Rectal smooth muscle tissue (tissue), 1 donor: ENCODE data around the gene APBB2.

Experiments used
- H3K27ac ChIP-seq: one replicate; pipeline ENCODE4 v1.7.0; 2013; ENCODE audit warnings: low read depth, low read length, inconsistent platforms
- H3K27me3 ChIP-seq: one replicate; pipeline ENCODE4 v1.7.0; 2013; ENCODE audit warnings: low read length; ENCODE audit not compliant: control insufficient read depth, insufficient read depth
- H3K36me3 ChIP-seq: one replicate; pipeline ENCODE4 v1.7.0; 2013; ENCODE audit warnings: low read length; ENCODE audit not compliant: control insufficient read depth, insufficient read depth
- H3K4me1 ChIP-seq: one replicate; pipeline ENCODE4 v1.7.0; 2013; ENCODE audit warnings: low read length; ENCODE audit not compliant: control insufficient read depth, insufficient read depth
- H3K4me3 ChIP-seq: one replicate; pipeline ENCODE4 v1.7.0; 2013; ENCODE audit warnings: low read length
- H3K9ac ChIP-seq: one replicate; pipeline ENCODE4 v1.7.0; 2013; ENCODE audit warnings: low read length

The APBB2 gene

DNA sequence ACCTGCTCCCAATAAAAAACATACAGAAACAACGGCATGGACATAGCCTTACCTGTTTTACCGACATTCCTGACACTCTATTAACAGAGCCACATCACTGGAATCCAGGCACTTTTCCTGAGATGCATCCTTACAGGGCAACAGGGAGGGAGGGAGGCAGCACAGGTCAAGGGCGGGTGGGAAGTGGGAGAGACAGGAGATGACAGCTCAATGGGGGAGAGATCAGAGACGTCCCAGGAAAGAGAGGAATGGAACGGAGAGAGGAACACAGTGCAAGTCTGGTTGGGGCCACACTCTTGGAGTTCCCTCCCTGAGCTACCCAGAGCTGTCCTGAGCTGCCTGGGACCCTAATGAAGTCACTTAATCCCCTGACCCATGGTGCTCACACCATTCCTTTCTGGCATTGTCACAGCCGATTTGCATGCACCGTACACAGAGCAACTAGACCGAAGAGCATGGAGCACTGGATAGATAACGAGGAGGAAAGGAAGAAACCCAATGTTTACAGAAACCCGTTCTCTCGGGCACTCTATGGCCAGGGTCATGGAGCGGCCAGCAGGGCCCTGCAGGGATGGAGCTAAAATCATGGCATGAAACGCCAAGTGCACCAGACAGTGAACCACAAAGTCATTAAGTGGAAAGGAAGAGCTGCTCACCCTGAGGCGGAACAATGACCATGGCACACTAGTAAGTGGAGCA is 371.5 kb downstream of the APBB2 start:
- Histone ChIP-seq H3K27me3 (no peaks in the 10 kb centered on the region), H3K27ac (no peak overlapping the region), H3K4me1 (no peaks in the 10 kb centered on the region), H3K36me3 (no peaks in the 10 kb centered on the region), H3K4me3 (no peak overlapping the region), H3K9ac (no peak overlapping the region)

DNA sequence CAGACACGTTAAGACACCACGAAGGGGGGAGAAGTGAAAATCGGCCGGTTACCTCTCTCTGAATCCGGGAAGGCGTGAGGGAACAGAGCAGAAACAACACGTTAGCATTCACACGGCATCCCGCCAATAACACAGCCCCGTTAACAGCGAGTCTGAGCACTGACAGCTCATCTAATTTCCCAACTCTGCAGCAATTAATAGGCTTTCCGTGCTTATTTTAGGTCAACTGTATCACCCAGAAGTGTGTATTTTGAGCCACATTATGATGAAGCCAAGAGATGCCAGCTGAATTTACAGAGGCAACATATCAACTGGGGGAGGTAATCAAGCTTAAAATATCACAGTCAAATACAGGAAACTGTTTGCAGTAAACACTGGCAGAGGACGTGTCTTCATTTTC is 372.0 kb downstream of the APBB2 start:
- no peak overlapping the region for H3K9ac ChIP-seq
- no peaks in the 10 kb centered on the region for H3K36me3 ChIP-seq
- H3K27me3 ChIP-seq = no peaks in the 10 kb centered on the region
- no peak overlapping the region for H3K27ac ChIP-seq
- H3K4me3 ChIP-seq = no peak overlapping the region
- H3K4me1 ChIP-seq = peaks cover 3% of the 10 kb centered on the region

DNA sequence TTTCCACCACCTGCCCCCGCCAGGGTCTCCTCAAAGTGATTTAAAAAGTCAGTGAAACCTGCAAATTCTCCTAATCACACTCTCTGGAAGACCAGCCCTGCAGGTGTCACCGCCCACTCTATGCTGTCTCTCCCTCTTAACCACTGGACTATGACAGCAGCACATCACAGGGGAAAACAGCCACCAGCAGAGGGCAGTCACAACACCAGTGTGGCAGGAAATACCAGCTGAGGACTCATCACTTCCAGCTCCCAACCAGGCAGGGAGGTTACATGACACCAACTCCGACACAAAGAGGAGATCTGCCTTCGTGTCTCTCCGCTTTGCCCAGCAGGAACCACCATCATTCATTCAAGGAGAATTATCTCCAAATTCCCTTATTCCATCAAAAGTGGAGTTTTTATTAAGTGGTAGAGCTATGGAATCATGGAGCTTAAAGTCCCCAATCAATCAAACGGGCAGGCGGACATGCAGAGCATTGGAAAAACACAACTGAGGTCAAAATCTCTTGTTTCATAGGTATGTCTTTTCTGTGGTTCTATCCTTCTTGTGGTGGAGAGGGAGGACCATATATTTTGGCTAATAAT is 373.3 kb downstream of the APBB2 start:
- no peak overlapping the region for H3K9ac ChIP-seq
- peaks cover 5% of the 10 kb centered on the region for H3K4me1 ChIP-seq
- H3K27ac ChIP-seq = no peak overlapping the region
- no peak overlapping the region for H3K4me3 ChIP-seq
- H3K36me3 ChIP-seq = no peaks in the 10 kb centered on the region
- H3K27me3 ChIP-seq = no peaks in the 10 kb centered on the region

- Histone ChIP-seq H3K27ac (no peak overlapping the region), H3K27me3 (no peaks in the 10 kb centered on the region)
These were observed 373.9 kb downstream of the APBB2 start for GRCh38 chr4:40840255-40840984.

DNA sequence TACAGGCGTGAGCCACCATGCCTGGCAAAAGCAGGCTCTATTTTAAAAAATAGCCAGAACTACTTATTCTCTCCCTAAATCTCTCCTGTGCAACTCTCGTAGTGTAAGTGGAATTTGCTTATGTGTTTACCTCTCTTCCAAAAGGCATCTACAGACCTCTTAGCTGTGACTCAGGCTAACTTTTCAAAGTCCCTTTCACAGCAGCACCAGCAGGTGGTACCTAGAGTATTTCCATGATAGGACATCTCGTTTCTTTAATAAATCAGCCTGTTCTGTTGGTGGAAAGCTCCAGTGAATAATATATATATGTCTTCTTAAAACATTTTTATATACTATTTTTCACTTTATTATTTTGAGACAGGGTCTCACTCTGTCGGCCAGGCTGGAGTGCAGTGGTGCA is 375.6 kb downstream of the APBB2 start:
- Histone ChIP-seq H3K27ac (no peak overlapping the region), H3K36me3 (no peaks in the 10 kb centered on the region), H3K27me3 (no peaks in the 10 kb centered on the region), H3K4me1 (peaks cover 5% of the 10 kb centered on the region), H3K4me3 (no peak overlapping the region), H3K9ac (no peak overlapping the region)

More at GRCh38 chr4:40840255-40840984, 373.9 kb downstream of the APBB2 start:
- Histone ChIP-seq H3K4me1 (peaks cover 5% of the 10 kb centered on the region), H3K36me3 (no peaks in the 10 kb centered on the region), H3K9ac (no peak overlapping the region), H3K4me3 (no peak overlapping the region)

- Histone ChIP-seq H3K27ac (peak overlapping the region; percentile 55), H3K4me3 (no peak overlapping the region), H3K9ac (no peak overlapping the region), H3K27me3 (no peaks in the 10 kb centered on the region), H3K4me1 (peaks cover 5% of the 10 kb centered on the region), H3K36me3 (no peaks in the 10 kb centered on the region)
These were observed 377.1 kb downstream of the APBB2 start for GRCh38 chr4:40837094-40837870.

DNA sequence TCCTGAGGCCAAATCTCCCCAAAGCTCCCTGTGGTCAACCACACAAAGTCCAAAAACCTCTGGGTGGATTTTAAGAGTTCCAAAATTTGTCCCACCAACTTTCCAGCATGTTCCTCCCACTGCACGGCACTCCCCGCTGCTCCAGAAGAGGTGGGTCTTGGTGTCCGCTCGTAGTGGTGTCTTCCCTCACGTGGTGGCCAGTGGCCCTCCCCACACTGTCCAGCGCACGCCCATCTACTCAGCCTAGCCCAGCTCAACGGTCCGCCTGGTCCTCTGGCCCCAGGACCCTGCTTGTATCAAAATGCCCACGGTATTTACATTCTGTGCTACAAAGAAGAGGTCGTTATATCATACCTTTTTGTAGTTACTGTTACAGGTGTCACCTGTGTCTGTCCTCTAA is 381.1 kb downstream of the APBB2 start:
- H3K27me3 ChIP-seq = no peaks in the 10 kb centered on the region
- H3K4me1 ChIP-seq = peaks cover 5% of the 10 kb centered on the region
- H3K4me3 ChIP-seq = no peak overlapping the region
- H3K36me3 ChIP-seq = no peaks in the 10 kb centered on the region
- H3K27ac ChIP-seq = no peak overlapping the region
- H3K9ac ChIP-seq = no peak overlapping the region

DNA sequence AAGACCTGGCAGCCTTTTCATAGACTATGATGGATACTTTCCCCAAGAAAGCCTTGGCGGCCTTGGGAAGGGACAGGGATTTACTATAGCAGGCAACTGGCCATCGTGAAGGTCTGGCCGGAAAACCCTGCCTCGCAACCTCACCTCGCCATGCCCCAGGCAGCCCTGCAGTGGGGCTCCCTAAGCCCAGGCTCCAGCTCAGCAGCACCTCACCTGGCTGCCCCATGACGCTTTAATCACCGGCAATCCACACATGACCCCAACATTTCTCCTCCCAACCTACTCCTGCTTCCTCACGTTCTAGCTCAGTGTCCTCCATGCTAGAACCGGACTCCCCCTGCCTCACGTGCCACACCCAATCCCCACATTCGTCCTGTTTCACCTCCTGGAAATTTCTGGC is 382.2 kb downstream of the APBB2 start:
- Histone ChIP-seq H3K27ac (no peak overlapping the region), H3K4me1 (peaks cover under 1% of the 10 kb centered on the region), H3K36me3 (no peaks in the 10 kb centered on the region), H3K4me3 (no peak overlapping the region), H3K9ac (no peak overlapping the region), H3K27me3 (no peaks in the 10 kb centered on the region)

DNA sequence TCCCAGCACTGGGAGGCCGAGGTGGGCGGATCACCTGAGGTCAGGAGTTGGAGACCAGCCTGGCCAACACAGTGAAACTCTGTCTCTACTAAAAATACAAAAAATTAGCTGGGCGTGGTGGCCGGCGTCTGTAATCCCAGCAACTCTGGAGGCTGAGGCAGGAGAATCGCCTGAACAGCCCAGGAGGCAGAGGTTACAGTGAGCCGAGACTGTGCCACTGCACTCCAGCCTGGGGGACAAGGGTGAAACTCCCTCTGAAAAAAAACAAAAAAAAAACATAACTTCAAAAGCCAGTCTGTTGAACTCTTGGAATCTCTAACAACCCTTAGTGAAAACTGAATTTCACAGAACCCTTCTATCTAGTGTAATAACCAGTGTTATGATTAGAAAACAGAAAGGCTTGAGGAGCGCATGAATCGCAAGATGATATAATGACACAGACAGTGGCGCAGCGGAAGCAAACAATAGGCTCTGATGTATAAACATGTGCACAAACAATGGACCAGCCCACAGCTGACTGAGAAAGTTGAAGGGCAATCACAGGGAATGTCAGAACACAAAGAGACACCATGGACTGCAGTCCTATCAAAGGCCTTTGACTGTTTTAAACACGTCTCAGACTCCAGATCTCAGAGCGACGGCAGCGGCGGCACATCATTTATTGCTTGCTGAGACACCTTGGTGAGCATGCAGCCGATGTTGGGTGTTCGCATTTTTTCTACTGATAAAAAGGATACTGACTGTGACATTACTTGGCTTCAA is 383.0 kb downstream of the APBB2 start:
- Histone ChIP-seq H3K27me3 (no peaks in the 10 kb centered on the region), H3K4me3 (no peak overlapping the region), H3K4me1 (no peaks in the 10 kb centered on the region), H3K27ac (no peak overlapping the region), H3K9ac (no peak overlapping the region), H3K36me3 (no peaks in the 10 kb centered on the region)

GRCh38 chr4:40829586-40829985 is 384.8 kb downstream of the APBB2 start:
- Histone ChIP-seq H3K9ac (no peak overlapping the region), H3K4me3 (no peak overlapping the region), H3K4me1 (no peaks in the 10 kb centered on the region), H3K27me3 (no peaks in the 10 kb centered on the region), H3K36me3 (peaks cover 6% of the 10 kb centered on the region), H3K27ac (no peak overlapping the region)

DNA sequence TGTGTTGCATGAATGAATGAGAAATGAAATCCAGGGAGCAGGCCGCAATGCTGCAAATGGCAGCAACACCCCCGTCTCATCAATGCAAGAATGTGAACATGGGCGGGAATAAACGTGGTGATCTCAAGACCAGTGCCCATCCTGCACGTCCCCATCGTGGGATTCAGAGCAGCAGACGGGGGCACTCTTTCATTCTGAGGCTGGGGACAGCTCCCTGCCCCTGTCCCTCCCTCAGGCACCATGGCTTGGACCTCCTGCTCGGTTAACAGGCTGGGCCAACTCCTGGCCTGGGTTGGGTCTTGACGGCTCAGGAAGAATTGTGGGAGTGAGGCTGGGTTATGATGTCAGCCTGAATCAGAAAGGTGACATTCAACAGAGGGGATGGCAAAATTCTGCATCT is 385.7 kb downstream of the APBB2 start:
- no peaks in the 10 kb centered on the region for H3K4me1 ChIP-seq
- no peaks in the 10 kb centered on the region for H3K27me3 ChIP-seq
- H3K4me3 ChIP-seq = no peak overlapping the region
- no peak overlapping the region for H3K9ac ChIP-seq
- peaks cover 6% of the 10 kb centered on the region for H3K36me3 ChIP-seq
- no peak overlapping the region for H3K27ac ChIP-seq

DNA sequence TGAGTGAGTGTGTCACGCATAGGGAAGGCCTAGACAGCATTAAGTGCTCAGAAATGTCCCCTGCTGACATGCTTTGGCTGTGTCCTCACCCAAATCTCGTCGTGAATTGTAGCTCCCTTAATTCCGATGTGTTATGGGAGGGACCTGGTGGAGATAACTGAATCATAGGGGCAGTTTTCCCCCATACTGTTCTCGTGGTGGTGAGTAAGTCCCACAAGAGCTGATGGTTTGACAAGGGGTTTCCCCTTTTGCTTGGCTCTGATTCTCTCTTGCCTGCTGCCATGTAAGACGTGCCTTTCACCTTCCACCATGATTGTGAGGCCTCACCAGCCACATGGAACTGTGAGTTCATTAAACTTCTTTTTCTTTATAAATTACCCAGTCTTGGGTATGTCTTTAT is 386.6 kb downstream of the APBB2 start:
- peaks cover 6% of the 10 kb centered on the region for H3K36me3 ChIP-seq
- H3K4me3 ChIP-seq = no peak overlapping the region
- no peak overlapping the region for H3K27ac ChIP-seq

More for the DNA sequence above, 386.6 kb downstream of the APBB2 start:
- H3K4me1 ChIP-seq = no peaks in the 10 kb centered on the region
- H3K27me3 ChIP-seq = no peaks in the 10 kb centered on the region
- H3K9ac ChIP-seq = no peak overlapping the region
